GM18868 (cell line): ENCODE measurements around the gene ABCC4.
"Not testable (repeated sequence)": the region's sequence is repeated elsewhere in the genome, so short reads cannot be mapped to it uniquely, and the experiment has no call there.

Experiments
- ATAC-seq: cut with Tn5 transposase; IDR thresholded peaks from one replicate; pipeline ENCODE4 v1.9.1; 2021; ENCODE audit warnings: mild to moderate bottlenecking, moderate library complexity; ENCODE audit not compliant: unreplicated experiment

ABCC4 gene

DNA sequence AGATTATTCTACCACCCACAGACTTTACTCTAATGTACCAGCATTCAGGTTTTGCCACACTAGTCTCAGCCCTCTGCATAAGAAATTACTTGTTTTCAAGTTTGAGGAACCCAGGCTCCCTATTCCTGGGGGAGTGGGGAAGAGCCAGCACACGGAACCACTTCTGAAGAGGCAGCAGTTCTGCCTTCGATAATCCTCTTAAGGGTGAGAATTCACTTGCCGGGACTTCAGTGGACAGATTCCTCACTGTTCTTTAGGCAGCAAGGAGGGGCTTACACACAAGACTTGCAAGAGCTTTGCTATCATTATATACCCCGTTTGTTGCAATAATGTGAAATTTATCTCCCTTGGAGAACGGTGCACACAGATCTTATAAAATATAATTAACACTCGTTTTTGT, 133.1 kb downstream of the ABCC4 start:
- no peak for ATAC-seq

- ATAC-seq: not testable (repeated sequence)
Measured at GRCh38 chr13:95167003-95167402, 134.2 kb downstream of the ABCC4 start.

GRCh38 chr13:95164830-95165229, 136.4 kb downstream of the ABCC4 start:
- ATAC-seq: no peak

DNA sequence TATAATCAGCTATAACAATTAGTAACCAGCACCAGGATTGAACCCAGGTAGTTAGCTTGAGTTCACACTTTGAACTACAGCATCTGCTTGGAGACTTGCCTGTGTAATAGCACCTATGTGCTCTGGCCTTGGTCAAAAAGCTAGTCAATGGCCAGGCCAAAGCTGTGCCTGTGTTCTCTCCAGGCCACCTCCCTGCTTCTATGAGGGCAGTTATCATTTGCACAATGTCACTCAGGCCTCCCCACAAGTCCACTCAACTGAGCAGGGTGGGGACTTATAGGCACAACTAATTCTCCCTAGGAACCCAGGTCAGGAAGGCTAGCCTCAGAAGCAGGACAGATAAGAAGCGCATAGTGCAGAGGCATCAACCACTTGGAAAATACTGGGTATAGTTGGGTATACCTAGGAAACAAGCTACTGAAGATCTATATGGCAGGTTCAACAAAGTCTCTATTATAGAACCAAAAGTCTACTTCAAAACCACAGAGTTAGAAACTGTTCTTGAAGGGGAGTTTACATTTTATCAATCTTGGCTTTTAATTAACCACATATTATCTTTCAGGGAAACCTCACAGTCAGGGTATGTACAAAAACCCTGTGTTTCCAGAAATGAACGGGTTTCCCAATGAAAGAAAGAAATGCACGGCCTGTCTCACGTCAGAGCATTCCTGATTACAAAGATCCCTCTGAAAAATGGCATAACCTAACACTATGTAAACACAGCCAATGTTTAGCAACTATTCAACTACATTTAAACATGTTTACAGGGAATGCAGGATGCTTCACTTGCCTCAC, 140.9 kb downstream of the ABCC4 start:
- no peak for ATAC-seq

DNA sequence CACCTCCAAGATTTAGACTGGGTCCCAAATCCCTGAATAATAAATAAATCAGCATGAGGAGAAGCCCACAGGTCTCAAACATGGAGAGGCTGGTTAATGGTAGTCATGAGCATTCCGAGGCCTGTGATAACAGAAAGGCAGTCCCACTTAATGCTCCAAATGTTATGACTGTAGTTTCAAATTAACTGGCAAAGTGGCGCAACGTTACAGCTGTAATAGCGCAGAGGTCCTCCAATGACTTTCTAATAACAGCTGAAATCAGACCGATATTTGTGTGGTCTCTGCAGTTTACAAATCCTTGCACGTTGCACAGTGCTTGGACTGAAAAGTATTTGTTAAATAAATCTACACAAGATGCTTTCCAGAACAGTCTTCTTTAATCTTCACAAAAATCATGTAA, 141.8 kb downstream of the ABCC4 start:
- no peak for ATAC-seq

DNA sequence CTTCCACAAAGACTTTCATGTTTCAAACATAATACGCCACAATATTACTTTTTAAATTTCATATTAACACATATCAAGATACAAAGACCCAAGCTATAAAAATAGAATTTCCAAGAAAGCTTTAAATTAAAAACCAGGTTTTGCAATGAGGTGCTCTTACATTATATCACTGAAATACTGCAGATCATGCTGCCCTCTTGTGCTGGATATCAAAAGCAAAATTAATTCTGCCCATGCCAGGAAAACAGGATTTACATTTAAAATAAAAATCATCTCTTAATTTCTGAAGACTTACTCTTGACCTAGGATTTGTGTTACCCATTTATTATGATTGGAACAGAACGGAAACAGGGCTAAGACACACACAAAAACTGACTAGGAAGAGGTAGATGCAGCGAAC, 145.0 kb downstream of the ABCC4 start:
- ATAC-seq: no peak

DNA sequence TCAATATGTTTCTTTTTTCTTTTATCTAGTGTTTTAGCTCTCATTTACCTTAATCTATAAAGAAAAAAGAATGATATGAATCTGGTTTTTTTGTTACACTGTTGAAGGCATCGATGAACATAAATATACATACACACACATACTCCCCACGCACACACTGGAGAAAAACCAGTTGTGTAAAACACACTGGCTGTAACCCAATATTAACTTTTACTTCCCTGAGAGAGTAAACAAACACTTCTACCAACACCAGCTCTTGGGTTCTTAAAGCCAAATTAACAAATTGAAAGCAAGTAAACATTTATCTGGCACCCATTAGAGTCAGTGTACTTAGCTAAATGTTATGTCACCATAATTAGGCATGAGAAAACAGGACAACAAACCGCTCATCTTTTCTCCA, 145.7 kb downstream of the ABCC4 start:
- no peak for ATAC-seq

DNA sequence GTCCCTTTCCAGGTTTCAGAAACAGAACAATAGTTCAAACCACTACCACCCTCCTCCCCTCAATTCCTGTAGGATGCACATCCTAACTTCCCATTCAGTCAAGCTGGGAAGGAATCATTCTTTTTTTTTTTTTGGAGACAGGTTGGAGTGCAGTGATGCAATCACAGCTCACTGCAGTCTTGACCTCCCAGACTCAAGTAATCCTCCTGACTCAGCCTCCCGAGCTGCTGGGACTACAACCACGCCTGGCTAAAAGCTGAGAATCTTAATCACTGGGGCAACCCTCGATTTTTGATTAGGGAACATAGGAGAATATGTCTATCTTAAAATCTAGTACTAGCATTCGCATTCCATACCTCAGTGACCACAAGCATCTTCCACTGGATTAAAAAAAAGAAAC, 146.2 kb downstream of the ABCC4 start:
- no peak for ATAC-seq

GRCh38 chr13:95154413-95154886, 146.8 kb downstream of the ABCC4 start:
- ATAC-seq: no peak

GRCh38 chr13:95153647-95154412, 147.4 kb downstream of the ABCC4 start:
- ATAC-seq: no peak

DNA sequence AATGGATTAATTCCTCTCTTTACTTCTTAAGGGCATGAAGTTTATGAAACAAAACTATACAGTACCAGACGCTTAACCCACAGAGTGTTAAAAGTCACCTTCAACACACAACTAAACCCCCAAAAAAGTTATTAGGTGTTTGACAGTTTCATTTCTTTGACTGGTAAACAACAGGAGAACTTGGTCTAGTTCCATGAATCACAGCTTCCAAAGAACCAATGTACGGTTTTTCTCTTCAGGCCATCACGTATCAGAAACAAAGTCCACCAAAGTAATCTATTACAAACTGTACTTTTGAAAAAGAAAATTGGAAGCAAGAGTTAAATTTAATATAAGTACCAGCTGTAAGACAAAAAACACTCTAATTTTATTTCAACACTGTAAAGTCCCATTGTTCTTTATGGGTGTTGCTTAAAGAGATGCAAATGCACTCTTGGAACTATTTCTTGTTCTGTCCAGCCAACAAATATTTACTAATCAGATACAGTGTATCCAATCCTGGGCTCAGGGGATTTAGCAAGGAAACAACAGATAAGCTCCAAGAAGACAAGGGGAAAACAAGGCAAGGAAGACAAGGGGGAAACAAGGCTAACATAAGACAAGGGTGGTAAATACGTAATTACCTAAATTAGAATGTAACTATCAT, 149.2 kb downstream of the ABCC4 start:
- no peak for ATAC-seq

- ATAC-seq: no peak
Measured at GRCh38 chr13:95150555-95150954, 150.7 kb downstream of the ABCC4 start.

- ATAC-seq: no peak
Measured at GRCh38 chr13:95146486-95146885, 154.8 kb downstream of the ABCC4 start.

DNA sequence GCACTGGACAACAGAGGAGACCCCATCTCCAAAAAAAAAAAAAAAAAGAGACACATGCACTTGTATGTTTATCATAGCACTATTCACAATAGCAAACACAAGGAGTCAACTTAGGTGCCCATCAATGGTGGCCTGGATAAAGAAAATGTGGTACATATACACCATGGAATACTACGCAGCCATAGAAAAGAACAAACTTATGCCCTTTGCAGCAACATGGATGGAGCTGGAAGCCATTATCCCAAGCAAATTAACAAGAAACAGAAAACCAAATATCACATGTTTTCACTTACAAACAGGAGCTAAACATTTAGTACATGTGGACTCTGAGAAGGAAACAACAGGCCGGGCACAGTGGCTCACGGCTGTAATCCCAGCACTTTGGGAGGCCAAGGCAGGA, 155.7 kb downstream of the ABCC4 start:
- no peak for ATAC-seq

DNA sequence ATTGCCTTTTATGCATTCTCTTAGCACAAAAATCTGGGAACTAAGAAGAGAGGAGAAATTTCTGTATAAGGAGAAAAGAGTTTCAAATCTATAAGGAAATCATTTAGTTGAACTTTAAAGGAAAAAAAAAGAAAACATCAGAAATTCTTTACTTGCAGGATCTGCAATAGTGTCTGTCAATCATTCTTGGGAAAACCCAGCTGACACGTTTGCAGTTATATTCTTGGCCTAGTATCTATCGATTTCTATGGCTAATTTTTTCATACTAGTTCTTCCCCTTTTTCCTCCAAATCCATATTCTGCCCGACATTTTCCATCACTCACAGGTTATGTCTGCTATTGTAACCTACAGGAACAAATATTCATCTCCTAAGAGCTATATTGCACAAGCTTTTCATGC, 160.7 kb downstream of the ABCC4 start:
- no peak for ATAC-seq

DNA sequence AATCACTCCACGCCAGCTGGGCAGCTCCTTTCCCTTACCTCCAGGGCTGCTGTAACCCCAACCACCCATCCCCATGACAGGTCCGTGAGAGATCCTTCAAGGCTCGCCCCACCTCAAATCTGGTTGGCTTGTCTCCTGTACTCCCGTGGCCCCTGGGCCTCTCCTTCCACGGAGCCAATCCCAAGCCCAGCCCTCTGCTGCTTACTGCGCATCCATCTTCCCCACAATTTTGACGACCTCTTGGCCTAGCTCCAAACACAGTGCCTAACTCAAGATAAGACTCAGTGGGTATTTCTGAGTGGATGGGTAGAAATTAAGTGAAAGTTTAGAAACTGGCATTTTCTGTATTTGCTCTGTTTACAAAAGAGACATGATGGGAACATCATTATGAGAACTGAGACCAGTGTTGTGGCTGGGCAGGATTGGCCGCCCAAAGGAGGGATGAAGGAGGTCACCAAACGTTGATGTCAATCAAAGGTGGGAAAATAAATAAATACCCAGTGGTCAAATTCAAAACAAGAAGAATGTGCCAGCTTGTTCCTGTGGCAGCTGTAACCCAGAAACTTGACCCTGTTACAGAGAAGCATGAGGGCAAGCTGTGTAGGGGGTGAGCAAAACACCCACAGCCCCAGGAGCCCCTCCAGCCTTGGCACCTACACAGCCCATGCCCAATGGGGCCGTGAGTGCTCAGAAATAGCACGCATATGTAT, 162.2 kb downstream of the ABCC4 start:
- no peak for ATAC-seq

DNA sequence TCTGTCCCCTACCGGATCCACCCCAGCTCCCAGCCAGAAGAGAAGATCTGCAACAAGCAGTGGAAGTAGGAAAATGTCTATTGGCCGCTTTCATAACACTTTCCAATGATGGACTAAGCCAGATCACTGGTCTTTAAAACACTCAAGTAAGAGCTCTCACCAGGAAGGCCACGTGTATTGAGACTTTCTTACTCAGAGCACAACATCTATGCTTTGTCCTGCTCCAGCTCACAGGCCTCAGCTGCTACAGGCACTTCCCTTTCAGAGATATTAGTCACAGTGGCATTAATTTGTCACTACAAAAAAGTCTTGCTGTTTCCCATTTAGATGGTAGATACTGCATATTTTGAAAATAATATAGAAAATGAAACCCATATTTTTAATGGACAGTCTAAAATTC, 164.2 kb downstream of the ABCC4 start:
- peak; percentile 95 for ATAC-seq

- no peak for ATAC-seq
Measured at GRCh38 chr13:95136638-95137037, 164.6 kb downstream of the ABCC4 start.

DNA sequence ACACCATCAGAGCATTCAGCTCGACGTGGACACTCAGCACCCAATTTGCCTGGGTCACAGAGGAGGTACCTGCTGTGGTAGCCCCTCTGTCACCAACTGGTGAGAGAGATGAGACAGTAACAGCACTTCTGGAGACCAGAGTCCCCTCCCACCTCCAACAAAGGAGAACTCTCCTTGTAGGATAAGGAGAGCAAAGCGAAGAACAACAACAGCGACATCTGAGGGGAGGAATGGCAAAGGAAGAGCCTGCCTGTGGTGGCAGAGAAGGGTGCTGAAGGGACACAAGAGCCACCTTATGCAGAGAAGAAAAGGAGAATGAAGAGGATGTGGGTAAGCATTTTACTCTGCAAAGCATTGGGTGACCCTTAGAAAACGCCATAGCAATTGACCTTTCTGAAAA, 167.8 kb downstream of the ABCC4 start:
- no peak for ATAC-seq

DNA sequence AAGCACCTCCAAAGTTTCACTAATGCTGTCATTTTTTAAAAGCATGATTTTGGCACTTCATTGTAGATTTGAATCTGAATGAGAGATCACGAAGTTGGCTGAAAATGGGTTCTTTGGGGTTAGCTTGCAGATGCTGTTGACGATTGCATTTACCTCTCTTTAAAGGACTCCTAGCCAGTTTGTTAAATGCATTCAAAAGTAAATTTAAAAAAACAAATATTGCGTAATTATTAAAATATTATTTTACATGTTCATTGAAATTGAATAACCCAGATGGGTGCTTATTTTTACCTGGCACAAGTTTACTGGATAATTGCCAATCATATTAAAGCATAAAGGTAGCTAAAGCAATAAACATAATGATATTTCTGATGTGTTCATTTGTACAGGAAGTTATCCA, 172.2 kb downstream of the ABCC4 start:
- no peak for ATAC-seq

DNA sequence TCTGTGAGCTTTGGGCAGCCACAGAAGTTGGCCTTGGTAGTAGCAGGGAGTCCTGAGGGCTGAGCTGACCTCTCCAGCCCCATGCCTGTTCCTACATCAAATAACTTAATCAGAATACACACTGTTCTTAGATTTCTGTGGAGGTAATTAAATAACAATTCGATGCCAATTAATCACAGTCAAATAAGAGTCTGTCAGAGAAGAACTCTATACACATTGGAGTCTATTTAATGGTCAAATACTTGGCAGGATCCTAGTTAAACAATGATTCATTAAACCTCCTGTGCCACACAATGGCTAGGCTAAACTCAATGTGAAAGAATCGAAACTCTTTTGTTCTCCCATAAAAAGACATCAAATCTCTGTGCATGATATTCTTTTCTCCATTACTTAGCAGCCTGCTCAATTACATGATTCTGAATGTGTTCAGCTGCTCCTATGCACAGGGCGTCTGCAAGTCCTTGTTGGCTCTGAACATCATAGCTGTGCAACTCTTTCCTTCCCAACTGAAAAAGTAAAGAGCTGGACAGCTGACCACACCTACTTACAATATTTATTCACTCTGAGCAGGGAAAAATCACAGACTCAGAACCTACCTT, 173.1 kb downstream of the ABCC4 start:
- no peak for ATAC-seq
